NCI-H1417 treated with DMSO at 0.1 percent for 48 hours (cell line): ENCODE results near the gene HOXC10.

ENCODE experiments used
- DNase-seq: peaks from one replicate; lab custom pipeline; 2025; lab: John Stamatoyannopoulos, UW

HOXC10 gene

GRCh38 chr12:54016478-54016964 lies 31.6 kb downstream of the HOXC10 start:
- DNase-seq, result no peak

- DNase-seq, result peak; percentile 90
Observed at GRCh38 chr12:54017027-54017788, 32.3 kb downstream of the HOXC10 start.

GRCh38 chr12:54017878-54018467 lies 33.0 kb downstream of the HOXC10 start:
- peak; percentile 91 for DNase-seq

- no peak for DNase-seq
Observed at GRCh38 chr12:54018468-54018984, 33.6 kb downstream of the HOXC10 start.

- DNase-seq, result no peak
Observed at GRCh38 chr12:54019091-54019811, 34.3 kb downstream of the HOXC10 start.

GRCh38 chr12:54019924-54020590 lies 35.1 kb downstream of the HOXC10 start:
- no peak for DNase-seq

GRCh38 chr12:54020591-54021405 lies 35.9 kb downstream of the HOXC10 start:
- DNase-seq, result no peak

GRCh38 chr12:54021432-54022013 lies 36.6 kb downstream of the HOXC10 start:
- DNase-seq, result no peak

- no peak for DNase-seq
Observed at GRCh38 chr12:54022960-54023884, 38.3 kb downstream of the HOXC10 start.

GRCh38 chr12:54024127-54024526 lies 39.2 kb downstream of the HOXC10 start:
- no peak for DNase-seq

- no peak for DNase-seq
Observed at GRCh38 chr12:54024581-54025305, 39.8 kb downstream of the HOXC10 start.

- no peak for DNase-seq
Observed at GRCh38 chr12:54025499-54026405, 40.8 kb downstream of the HOXC10 start.

- DNase-seq, result no peak
Observed at GRCh38 chr12:54026640-54027441, 41.9 kb downstream of the HOXC10 start.

- no peak for DNase-seq
Observed at GRCh38 chr12:54027442-54027786, 42.5 kb downstream of the HOXC10 start.

GRCh38 chr12:54028314-54029201 lies 43.6 kb downstream of the HOXC10 start, which contains the start of gene HOXC6:
TSS of gene HOXC6 (plus strand) at chr12:54028440. CDS start at chr12:54028522, 82 bp downstream.
- no peak for DNase-seq
